ENCODE results near the gene ELF3.
"Not testable (repeated sequence)": the region's sequence is repeated elsewhere in the genome, so short reads cannot be mapped to it uniquely, and the experiment has no call there.

ELF3 gene

GRCh38 chr1:202034683-202035462, 24.5 kb downstream of the ELF3 start:
- peak; percentile 63 for DNase-seq (ENCODE audit: low read depth)

GRCh38 chr1:202036595-202037387, 26.4 kb downstream of the ELF3 start:
- no peak for DNase-seq (ENCODE audit: low read depth)

DNA sequence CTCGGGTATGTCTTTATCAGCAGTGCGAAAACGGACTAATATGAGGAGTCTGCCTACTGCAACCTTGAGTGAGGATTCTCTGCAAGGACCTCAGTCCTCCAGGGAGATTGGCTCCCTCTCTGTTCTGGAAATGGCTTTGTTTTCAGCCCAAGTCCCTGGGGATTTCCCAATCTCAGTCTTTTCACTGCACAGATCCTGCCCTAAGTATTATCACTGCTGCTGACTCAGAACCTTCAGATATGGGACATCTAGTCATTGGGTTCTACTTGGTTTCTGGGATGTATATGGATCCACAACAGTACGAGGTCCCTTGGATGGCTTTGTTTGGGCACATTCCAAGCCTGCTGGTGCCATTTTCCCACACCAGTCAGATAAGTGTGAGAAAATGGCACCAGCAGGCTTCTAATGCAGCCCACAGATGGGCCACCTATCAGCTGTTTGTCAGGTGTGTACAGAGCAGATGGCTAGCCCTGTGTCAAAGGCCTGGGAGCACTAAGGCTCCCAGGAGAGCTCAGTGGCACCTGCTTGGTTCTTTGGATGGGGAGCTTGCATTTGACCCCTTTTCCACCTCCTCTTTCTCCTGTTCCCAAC, 27.4 kb downstream of the ELF3 start:
- DNase-seq (ENCODE audit: low read depth): no peak

DNA sequence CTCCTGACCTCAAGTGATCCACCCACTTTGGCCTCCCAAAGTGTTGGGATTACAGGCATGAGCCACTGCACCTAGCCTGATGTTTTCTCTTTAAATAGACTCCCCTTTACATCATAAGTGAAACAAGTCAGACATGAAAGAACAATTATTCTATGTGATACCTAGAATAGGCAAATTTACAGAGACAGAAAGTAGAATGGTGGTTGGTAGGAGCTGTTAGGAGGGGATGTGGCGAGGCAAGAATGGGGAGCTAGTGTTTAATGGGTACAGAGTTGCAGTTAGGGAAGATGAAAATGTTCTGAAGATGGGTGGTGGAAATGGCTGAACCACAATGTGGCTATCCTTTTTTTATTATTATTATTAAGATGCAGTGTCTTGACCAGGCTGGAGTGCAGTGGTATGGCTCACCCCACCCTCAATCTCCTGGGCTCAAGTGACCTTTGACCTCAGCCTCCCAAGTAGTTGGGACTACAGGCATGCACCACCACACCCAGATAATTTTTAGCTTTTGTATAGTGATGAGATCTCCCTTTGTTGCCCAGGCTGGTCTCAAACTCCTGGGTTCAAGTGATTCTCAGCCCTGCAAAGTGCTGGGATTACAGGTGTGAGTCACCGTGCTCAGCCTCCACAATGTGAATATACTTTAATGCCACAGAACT, 28.4 kb downstream of the ELF3 start:
- DNase-seq (ENCODE audit: low read depth): no peak

GRCh38 chr1:202045705-202046104, 35.3 kb downstream of the ELF3 start:
- DNase-seq (ENCODE audit: low read depth): no peak

DNA sequence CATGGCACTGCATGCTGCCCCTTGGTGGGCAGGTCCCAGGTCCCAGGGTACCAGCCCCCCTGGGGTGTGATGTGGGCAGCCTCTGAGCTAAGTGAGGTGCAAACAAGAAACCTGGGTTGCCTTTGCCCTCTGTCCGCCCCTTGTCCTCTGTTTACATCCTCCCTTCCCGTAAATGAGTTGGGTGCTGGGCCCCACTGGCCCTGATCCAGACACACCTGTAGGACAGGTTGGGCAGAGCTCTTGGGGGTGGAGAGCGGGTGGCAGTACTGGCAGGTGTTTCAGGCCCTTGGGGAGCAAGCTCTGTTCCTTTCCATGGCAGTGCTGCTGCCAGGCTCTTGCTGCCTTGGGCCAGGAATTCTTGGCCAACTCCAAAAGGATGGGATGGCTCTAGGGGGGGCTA, 35.8 kb downstream of the ELF3 start:
- no peak for DNase-seq (ENCODE audit: low read depth)

DNA sequence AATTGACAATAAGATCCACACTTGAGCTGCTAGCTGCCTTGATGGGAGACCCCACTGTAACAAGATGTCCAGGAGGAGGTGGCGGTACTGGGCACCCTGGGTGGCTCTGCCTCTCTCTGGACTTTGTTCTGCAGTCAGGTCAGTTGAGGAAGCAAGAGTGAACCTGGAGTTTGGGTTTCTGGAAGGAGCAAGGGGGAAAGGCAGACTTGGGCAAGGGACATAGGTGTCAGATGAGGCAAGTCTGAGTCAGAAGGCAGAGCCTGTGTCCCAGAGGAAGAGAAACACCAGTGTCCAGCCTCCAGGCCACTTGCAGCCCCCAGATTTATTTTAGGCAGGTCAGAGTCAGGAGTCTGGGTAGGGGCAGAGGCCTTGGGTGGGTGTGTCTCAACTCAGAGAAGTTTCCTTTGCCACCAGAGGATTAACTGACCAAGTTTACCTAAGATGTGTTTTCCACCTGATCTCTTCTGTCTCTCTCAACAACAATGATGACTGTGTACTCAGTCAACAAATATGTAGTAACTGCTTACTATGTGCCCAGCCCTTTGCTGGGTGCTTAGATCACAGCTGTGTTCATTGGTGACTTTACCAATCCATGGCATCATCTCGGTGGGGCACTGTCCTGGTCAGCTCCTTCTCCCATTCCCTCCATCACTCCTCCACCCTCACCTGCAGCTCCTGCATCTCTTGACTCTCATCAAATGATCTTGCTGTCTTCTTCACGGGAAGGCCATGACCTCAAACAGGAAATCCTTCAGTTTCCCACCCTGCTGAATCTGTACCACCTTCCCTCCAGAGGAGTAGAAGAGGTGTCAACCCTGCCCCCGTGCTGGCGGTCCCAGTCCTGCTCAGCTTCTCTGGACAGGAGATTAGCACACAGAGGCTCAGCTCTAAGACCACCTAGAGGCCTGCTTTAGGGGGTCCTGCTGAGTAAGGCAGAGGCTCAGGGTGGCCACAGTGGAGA, 36.6 kb downstream of the ELF3 start:
- no peak for DNase-seq (ENCODE audit: low read depth)

DNA sequence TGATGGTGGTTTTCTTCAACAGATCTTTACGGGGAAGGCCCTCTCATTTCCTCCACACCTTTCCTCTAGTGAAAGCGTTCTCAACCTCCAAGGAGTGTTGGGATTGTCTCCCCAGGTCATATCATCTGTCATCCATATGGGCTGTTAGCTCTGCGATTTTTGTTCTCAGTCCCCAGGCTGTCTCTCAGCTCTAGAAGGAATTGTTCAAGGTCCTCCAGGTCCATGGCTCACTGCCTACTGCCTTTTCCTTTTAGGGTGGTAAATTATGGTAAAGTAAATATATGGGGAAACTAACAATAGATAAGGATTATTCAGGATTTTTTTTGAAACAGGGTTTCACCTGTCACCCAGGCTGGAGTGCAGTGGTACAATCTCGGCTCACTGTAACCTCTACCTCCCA, 37.6 kb downstream of the ELF3 start:
- DNase-seq (ENCODE audit: low read depth): no peak

GRCh38 chr1:202049129-202049528, 38.7 kb downstream of the ELF3 start:
- DNase-seq (ENCODE audit: low read depth): no peak

- DNase-seq (ENCODE audit: low read depth): no peak
Measured at GRCh38 chr1:202054094-202054493, 43.7 kb downstream of the ELF3 start.

DNA sequence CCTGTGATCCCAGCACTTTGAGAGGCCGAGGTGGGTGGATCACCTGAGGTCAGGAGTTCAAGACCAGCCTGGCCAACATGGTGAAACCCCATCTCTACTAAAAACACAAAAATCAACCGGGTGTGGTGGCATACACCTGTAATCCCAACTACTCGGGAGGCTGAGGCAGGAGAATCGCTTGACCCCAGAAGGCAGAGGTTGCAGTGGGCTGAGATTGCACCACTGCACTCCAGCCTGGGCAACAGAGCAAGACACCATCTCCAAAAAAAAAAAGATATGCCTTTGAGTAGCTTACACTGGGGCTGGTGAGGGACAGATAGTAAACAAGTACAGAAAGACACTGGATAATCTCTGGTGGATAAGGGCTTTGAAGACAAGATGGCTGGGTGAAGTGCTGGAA, 44.3 kb downstream of the ELF3 start:
- not testable (repeated sequence) for DNase-seq (ENCODE audit: low read depth)

DNA sequence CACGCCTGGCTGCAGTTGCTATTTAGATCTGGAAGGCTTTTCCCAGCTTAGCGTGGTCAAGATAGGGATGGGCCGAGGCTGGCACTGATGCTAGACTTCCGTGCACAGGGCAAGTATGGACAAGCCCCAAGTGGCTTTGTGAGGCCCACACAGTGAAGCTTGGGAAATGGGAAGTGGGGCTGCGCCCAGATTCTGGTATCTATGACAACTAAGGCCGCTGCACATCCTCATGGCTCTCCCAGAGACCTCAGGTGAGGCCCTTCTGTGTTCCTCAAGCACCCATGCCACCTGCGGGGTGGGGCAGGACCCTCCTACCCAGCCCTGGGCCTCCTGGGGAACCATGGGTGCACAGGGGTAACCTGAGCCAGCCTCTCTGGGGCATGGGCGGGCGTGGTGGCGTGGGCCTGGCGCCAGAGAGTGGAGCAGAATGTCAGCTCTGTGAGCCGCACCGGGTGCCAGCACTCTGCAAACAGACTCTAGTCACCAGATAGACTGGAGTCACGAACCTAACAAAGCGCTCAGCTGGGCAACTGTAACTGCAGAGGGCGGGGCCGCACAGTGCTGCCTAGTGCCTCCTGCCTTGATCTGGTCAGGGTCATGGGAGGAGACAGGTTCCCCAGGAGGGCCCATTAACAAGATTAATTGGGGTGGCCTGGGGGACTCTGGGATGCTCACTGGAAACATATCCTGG, 46.4 kb downstream of the ELF3 start:
- DNase-seq (ENCODE audit: low read depth): no peak

GRCh38 chr1:202057335-202057704, 46.9 kb downstream of the ELF3 start:
- not testable (repeated sequence) for DNase-seq (ENCODE audit: low read depth)

GRCh38 chr1:202058001-202058908, 47.9 kb downstream of the ELF3 start:
- no peak for DNase-seq (ENCODE audit: low read depth)

DNA sequence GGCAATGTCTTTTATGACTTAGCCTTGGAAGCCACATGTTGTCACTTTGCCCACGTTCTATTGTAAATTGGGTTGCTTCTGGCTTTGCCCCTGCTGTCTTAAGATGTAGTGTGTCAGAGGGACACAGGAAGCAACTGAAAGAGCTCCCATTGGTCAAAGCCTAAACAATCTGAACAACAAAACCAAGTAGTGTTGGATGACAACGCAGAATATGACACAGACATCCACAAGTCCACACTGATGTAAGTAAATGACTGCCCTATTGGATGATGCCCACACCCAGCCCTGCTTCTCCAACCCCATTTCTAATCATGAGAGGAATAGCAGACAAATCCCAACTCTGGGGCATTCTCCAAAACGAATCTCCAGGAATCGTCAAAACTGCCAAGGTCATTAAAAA, 50.7 kb downstream of the ELF3 start:
- no peak for DNase-seq (ENCODE audit: low read depth)

- DNase-seq (ENCODE audit: low read depth): not testable (repeated sequence)
Measured at GRCh38 chr1:202061787-202062186, 51.4 kb downstream of the ELF3 start.

- DNase-seq (ENCODE audit: low read depth): not testable (repeated sequence)
Measured at GRCh38 chr1:202062636-202063035, 52.2 kb downstream of the ELF3 start.

DNA sequence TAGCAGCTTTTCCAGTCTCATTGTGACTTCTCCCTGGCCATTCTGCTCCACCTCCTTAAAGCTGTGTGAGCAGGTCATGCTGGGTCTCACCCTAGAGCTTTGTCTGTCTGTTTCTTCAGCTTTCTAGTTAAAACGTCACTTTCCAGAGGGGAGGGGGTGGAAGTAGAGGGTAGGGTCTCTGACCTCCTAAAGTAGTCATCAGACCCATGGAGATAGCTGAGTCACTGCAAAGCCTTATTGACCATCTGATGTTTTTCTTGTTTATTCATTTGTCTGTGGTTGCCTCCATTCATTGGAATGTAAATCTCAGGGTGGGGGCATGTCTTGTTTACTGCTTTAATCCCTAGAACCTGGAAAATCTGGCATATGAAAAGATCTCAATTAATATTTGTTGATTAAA, 52.7 kb downstream of the ELF3 start:
- DNase-seq (ENCODE audit: low read depth): no peak

DNA sequence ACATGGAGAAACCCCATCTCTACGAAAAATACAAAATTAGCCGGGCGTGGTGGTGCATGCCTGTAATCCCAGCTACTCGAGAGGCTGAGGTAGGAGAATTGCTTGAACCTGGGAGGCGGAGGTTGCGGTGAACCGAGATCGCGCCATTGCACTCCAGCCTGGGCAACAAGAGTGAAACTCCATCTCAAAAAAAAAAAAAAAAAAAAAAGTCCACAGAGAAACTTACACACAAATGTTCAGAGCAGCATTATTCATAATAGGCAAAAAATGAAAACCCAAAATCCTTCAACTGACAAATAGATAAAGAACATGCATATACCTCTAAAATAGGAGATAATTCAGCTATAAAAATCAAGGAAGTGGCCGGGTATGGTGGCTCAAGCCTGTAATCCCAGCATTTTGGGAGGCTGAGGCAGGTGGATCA, 54.5 kb downstream of the ELF3 start:
- DNase-seq (ENCODE audit: low read depth): not testable (repeated sequence)
